Naive B cell (primary cell): ENCODE measurements around the gene USP17L22. TPM values are rescaled to one million over a fixed set of nuclear protein-coding genes. Genes with fewer than 3 reads are reported as not detected.
"Not testable (repeated sequence)": the region's sequence is repeated elsewhere in the genome, so short reads cannot be mapped to it uniquely, and the experiment has no call there.

Source experiments
- ATAC-seq, 2 donors: fragments of 150-1000 bp; cut with Tn5 transposase; 2 replicates each; pipeline ENCODE4 v1.10.0; 2021; ENCODE audit warnings: low read depth in 2 of 2, mild to moderate bottlenecking in 2 of 2, moderate library complexity in 2 of 2
- DNase-seq: peaks from one replicate; pipeline ENCODE4 v3.0.0; 2022
- H3K27ac Mint-ChIP-seq, 6 donors: one replicate each; pipeline ENCODE4 v1.8.0; 2020 to 2022; ENCODE audit warnings: mild to moderate bottlenecking in 6 of 6, mixed read lengths in 6 of 6, moderate library complexity in 5 of 6, inconsistent platforms in 2 of 6
- H3K27me3 Mint-ChIP-seq, 3 donors: one replicate each; pipeline ENCODE4 v1.8.0; 2021 to 2022; ENCODE audit warnings: mixed read lengths in 3 of 3, mild to moderate bottlenecking in 1 of 3
- H3K36me3 Mint-ChIP-seq, 2 donors: one replicate each; pipeline ENCODE4 v1.8.0; 2020 to 2022; ENCODE audit warnings: mixed read lengths in 2 of 2, inconsistent platforms in 1 of 2, mild to moderate bottlenecking in 1 of 2
- H3K4me1 Mint-ChIP-seq, 3 donors: one replicate each; pipeline ENCODE4 v1.8.0; 2020 to 2022; ENCODE audit warnings: mixed read lengths in 3 of 3, inconsistent platforms in 1 of 3, mild to moderate bottlenecking in 1 of 3, moderate library complexity in 1 of 3
- H3K4me3 Mint-ChIP-seq, 8 donors: one replicate each; pipeline ENCODE4 v1.8.0; 2020 to 2022; ENCODE audit warnings: mild to moderate bottlenecking in 8 of 8, mixed read lengths in 8 of 8, moderate library complexity in 8 of 8, inconsistent platforms in 2 of 8
- H3K9me3 Mint-ChIP-seq, 7 donors: one replicate each; pipeline ENCODE4 v1.8.0; 2020 to 2022; ENCODE audit warnings: mixed read lengths in 7 of 7, mild to moderate bottlenecking in 5 of 7, inconsistent platforms in 2 of 7, moderate library complexity in 1 of 7
- polyA plus RNA-seq, 6 donors: library from polyadenylated mRNA; unstranded; fragments of 300-500 nt; fragmentation: Illumina TruSeq; gene quantifications; one replicate each; pipeline ENCODE4 v1.2.3, GENCODE V29; 2021; ENCODE audit warnings: low read depth in 6 of 6

Gene USP17L22
- polyA plus RNA-seq, result not detected

- not testable (repeated sequence) for H3K27me3 Mint-ChIP-seq, H3K4me1 Mint-ChIP-seq, ATAC-seq, H3K27ac Mint-ChIP-seq, DNase-seq, H3K9me3 Mint-ChIP-seq, H3K36me3 Mint-ChIP-seq, H3K4me3 Mint-ChIP-seq
These were observed at the start of gene USP17L22 for GRCh38 chr4:9267319-9267718. USP17L22 (plus strand) TSS chr4:9267619; CDS start chr4:9267619, 0 bp downstream.

GRCh38 chr4:9219852-9220251 is 47.6 kb upstream of the USP17L22 start, which contains the start of gene USP17L12:
USP17L12 (plus strand) TSS chr4:9220152; CDS start chr4:9220152, 0 bp downstream.
- not testable (repeated sequence) for H3K4me1 Mint-ChIP-seq, H3K27me3 Mint-ChIP-seq, H3K36me3 Mint-ChIP-seq, H3K4me3 Mint-ChIP-seq, H3K27ac Mint-ChIP-seq, H3K9me3 Mint-ChIP-seq, DNase-seq, ATAC-seq

GRCh38 chr4:9224596-9224995 is 42.8 kb upstream of the USP17L22 start, which contains the start of gene USP17L13:
USP17L13 (plus strand) TSS chr4:9224896; CDS start chr4:9224896, 0 bp downstream.
- H3K36me3 Mint-ChIP-seq, H3K4me3 Mint-ChIP-seq, H3K4me1 Mint-ChIP-seq, H3K27me3 Mint-ChIP-seq, H3K27ac Mint-ChIP-seq, ATAC-seq, H3K9me3 Mint-ChIP-seq, DNase-seq: not testable (repeated sequence)

- H3K4me1 Mint-ChIP-seq, ATAC-seq, DNase-seq, H3K27me3 Mint-ChIP-seq, H3K4me3 Mint-ChIP-seq, H3K27ac Mint-ChIP-seq, H3K9me3 Mint-ChIP-seq, H3K36me3 Mint-ChIP-seq: not testable (repeated sequence)
These were observed 37.2 kb upstream of the USP17L22 start for GRCh38 chr4:9230249-9230648.

GRCh38 chr4:9234085-9234484 is 33.3 kb upstream of the USP17L22 start, which contains the start of gene USP17L15:
USP17L15 (plus strand) TSS chr4:9234385; CDS start chr4:9234385, 0 bp downstream.
- not testable (repeated sequence) for H3K4me1 Mint-ChIP-seq, ATAC-seq, H3K9me3 Mint-ChIP-seq, H3K36me3 Mint-ChIP-seq, H3K27me3 Mint-ChIP-seq, H3K4me3 Mint-ChIP-seq, H3K27ac Mint-ChIP-seq, DNase-seq

- H3K9me3 Mint-ChIP-seq, ATAC-seq, H3K27me3 Mint-ChIP-seq, H3K4me1 Mint-ChIP-seq, DNase-seq, H3K27ac Mint-ChIP-seq, H3K36me3 Mint-ChIP-seq, H3K4me3 Mint-ChIP-seq: not testable (repeated sequence)
These were observed 29.0 kb upstream of the USP17L22 start for GRCh38 chr4:9238461-9238860.

- not testable (repeated sequence) for H3K27me3 Mint-ChIP-seq, H3K9me3 Mint-ChIP-seq, H3K4me3 Mint-ChIP-seq, ATAC-seq, H3K36me3 Mint-ChIP-seq, H3K27ac Mint-ChIP-seq, H3K4me1 Mint-ChIP-seq, DNase-seq
These were observed 23.8 kb upstream of the USP17L22 start, which contains the start of gene USP17L17 for GRCh38 chr4:9243579-9243978. USP17L17 (plus strand) TSS chr4:9243879; CDS start chr4:9243879, 0 bp downstream.

- not testable (repeated sequence) for DNase-seq, H3K27me3 Mint-ChIP-seq, ATAC-seq, H3K9me3 Mint-ChIP-seq, H3K36me3 Mint-ChIP-seq, H3K4me3 Mint-ChIP-seq, H3K4me1 Mint-ChIP-seq, H3K27ac Mint-ChIP-seq
These were observed 19.3 kb upstream of the USP17L22 start, which contains the start of gene USP17L18 for GRCh38 chr4:9247953-9248680. USP17L18 (plus strand) TSS chr4:9248630; CDS start chr4:9248630, 0 bp downstream.

- H3K27me3 Mint-ChIP-seq, ATAC-seq, H3K4me3 Mint-ChIP-seq, H3K4me1 Mint-ChIP-seq, H3K27ac Mint-ChIP-seq, H3K36me3 Mint-ChIP-seq, DNase-seq, H3K9me3 Mint-ChIP-seq: not testable (repeated sequence)
These were observed 14.3 kb upstream of the USP17L22 start, which contains the start of gene USP17L19 for GRCh38 chr4:9253078-9253477. USP17L19 (plus strand) TSS chr4:9253378; CDS start chr4:9253378, 0 bp downstream.

- DNase-seq, H3K27ac Mint-ChIP-seq, H3K27me3 Mint-ChIP-seq, H3K36me3 Mint-ChIP-seq, H3K4me1 Mint-ChIP-seq, H3K9me3 Mint-ChIP-seq, H3K4me3 Mint-ChIP-seq, ATAC-seq: not testable (repeated sequence)
These were observed 9.6 kb upstream of the USP17L22 start, which contains the start of gene USP17L20 for GRCh38 chr4:9257824-9258223. USP17L20 (plus strand) TSS chr4:9258124; CDS start chr4:9258124, 0 bp downstream.

- H3K9me3 Mint-ChIP-seq, H3K27ac Mint-ChIP-seq, H3K4me3 Mint-ChIP-seq, H3K4me1 Mint-ChIP-seq, H3K36me3 Mint-ChIP-seq, DNase-seq, ATAC-seq, H3K27me3 Mint-ChIP-seq: not testable (repeated sequence)
These were observed 4.8 kb upstream of the USP17L22 start, which contains the start of gene USP17L21 for GRCh38 chr4:9262572-9262971. USP17L21 (plus strand) TSS chr4:9262872; CDS start chr4:9262872, 0 bp downstream.

- H3K9me3 Mint-ChIP-seq, DNase-seq, H3K4me3 Mint-ChIP-seq, ATAC-seq, H3K27me3 Mint-ChIP-seq, H3K36me3 Mint-ChIP-seq, H3K4me1 Mint-ChIP-seq, H3K27ac Mint-ChIP-seq: not testable (repeated sequence)
These were observed 4.3 kb downstream of the USP17L22 start for GRCh38 chr4:9271719-9272118.
